Ishikawa (cell line): ENCODE data around the gene PCLO.

Experiments
- CEBPB ChIP-seq: IDR thresholded peaks from 2 replicates; pipeline ENCODE4 v1.6.1; 2012
- CREB1 ChIP-seq: IDR thresholded peaks from 2 replicates; pipeline ENCODE4 v1.6.1; 2012; ENCODE audit warnings: low read depth
- EGR1 ChIP-seq: IDR thresholded peaks from 2 replicates; pipeline ENCODE4 v1.6.1; 2012
- EP300 ChIP-seq: IDR thresholded peaks from 2 replicates; pipeline ENCODE4 v1.6.1; 2012; ENCODE audit warnings: borderline replicate concordance
- FOXM1 ChIP-seq: IDR thresholded peaks from 2 replicates; pipeline ENCODE4 v1.6.1; 2012; ENCODE audit warnings: low read depth, borderline replicate concordance
- MAX ChIP-seq: IDR thresholded peaks from 2 replicates; pipeline ENCODE4 v1.6.1; 2012
- NFIC ChIP-seq: IDR thresholded peaks from 2 replicates; pipeline ENCODE4 v1.6.1; 2012
- RAD21 ChIP-seq: IDR thresholded peaks from 2 replicates; pipeline ENCODE4 v1.6.1; 2012; ENCODE audit warnings: low read depth
- TAF1 ChIP-seq: IDR thresholded peaks from 2 replicates; pipeline ENCODE4 v1.6.1; 2012; ENCODE audit warnings: low read depth, mild to moderate bottlenecking
- TCF12 ChIP-seq: IDR thresholded peaks from 2 replicates; pipeline ENCODE4 v1.6.1; 2012; ENCODE audit warnings: low read depth
- TEAD4 ChIP-seq: IDR thresholded peaks from 2 replicates; pipeline ENCODE4 v1.6.1; 2012
- USF1 ChIP-seq: IDR thresholded peaks from 2 replicates; pipeline ENCODE4 v1.6.1; 2012
- YY1 ChIP-seq: IDR thresholded peaks from 2 replicates; pipeline ENCODE4 v1.6.1; 2012; ENCODE audit warnings: low read depth
- ZBTB7A ChIP-seq: IDR thresholded peaks from 2 replicates; pipeline ENCODE4 v1.6.1; 2012; ENCODE audit warnings: low read depth
- TF ChIP-seq, protein P1 (sequence below): IDR thresholded peaks from 2 replicates; pipeline ENCODE4 v1.6.1; 2012; ENCODE audit warnings: low read depth, mild to moderate bottlenecking

Gene PCLO

GRCh38 chr7:83190659-83191389 is 28.1 kb upstream of the PCLO start:
- TF ChIP-seq TCF12 = no peak
- TF ChIP-seq CREB1 = no peak
- no peak for TF ChIP-seq EP300
- no peak for TF ChIP-seq FOXM1
- no peak for TF ChIP-seq NFIC
- TF ChIP-seq YY1 = no peak
- TF ChIP-seq, protein P1, sequence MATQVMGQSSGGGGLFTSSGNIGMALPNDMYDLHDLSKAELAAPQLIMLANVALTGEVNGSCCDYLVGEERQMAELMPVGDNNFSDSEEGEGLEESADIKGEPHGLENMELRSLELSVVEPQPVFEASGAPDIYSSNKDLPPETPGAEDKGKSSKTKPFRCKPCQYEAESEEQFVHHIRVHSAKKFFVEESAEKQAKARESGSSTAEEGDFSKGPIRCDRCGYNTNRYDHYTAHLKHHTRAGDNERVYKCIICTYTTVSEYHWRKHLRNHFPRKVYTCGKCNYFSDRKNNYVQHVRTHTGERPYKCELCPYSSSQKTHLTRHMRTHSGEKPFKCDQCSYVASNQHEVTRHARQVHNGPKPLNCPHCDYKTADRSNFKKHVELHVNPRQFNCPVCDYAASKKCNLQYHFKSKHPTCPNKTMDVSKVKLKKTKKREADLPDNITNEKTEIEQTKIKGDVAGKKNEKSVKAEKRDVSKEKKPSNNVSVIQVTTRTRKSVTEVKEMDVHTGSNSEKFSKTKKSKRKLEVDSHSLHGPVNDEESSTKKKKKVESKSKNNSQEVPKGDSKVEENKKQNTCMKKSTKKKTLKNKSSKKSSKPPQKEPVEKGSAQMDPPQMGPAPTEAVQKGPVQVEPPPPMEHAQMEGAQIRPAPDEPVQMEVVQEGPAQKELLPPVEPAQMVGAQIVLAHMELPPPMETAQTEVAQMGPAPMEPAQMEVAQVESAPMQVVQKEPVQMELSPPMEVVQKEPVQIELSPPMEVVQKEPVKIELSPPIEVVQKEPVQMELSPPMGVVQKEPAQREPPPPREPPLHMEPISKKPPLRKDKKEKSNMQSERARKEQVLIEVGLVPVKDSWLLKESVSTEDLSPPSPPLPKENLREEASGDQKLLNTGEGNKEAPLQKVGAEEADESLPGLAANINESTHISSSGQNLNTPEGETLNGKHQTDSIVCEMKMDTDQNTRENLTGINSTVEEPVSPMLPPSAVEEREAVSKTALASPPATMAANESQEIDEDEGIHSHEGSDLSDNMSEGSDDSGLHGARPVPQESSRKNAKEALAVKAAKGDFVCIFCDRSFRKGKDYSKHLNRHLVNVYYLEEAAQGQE = no peak
- TF ChIP-seq MAX = no peak
- TF ChIP-seq RAD21 = no peak
- no peak for TF ChIP-seq CEBPB
- no peak for TF ChIP-seq ZBTB7A
- TF ChIP-seq TAF1 = no peak
- TF ChIP-seq USF1 = no peak
- TF ChIP-seq EGR1 = no peak
- no peak for TF ChIP-seq TEAD4

- TF ChIP-seq USF1 = no peak
- no peak for TF ChIP-seq TAF1
- TF ChIP-seq TCF12 = no peak
- TF ChIP-seq FOXM1 = no peak
- TF ChIP-seq CREB1 = no peak
- TF ChIP-seq YY1 = no peak
- no peak for TF ChIP-seq EGR1
- no peak for TF ChIP-seq NFIC
- no peak for TF ChIP-seq ZBTB7A
- no peak for TF ChIP-seq CEBPB
- TF ChIP-seq MAX = no peak
- TF ChIP-seq RAD21 = no peak
- TF ChIP-seq, protein P1 = no peak
- TF ChIP-seq EP300 = no peak
- TF ChIP-seq TEAD4 = no peak
Measured at GRCh38 chr7:83178796-83179195, 16.1 kb upstream of the PCLO start.

DNA sequence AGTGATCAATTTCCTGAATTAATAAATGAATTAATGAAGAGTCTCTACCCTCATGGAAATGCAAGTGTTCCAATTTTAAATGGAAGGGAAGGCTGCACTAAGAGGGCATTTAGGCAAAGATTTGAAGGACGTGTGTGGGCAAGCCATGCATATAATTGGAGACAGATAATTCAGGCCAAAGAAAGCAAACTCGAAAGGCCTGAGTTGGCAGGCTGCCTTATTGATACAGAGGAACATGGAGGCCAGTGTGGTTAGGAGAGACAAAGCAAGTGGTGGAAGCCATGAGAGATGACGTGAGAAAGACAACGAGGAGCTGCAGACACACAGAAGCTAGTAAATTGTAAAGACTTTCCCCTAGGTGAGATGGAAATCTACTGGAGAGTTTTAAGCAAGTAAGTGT is 15.4 kb upstream of the PCLO start:
- TF ChIP-seq, protein P1 = no peak
- TF ChIP-seq CREB1 = no peak
- TF ChIP-seq TAF1 = no peak
- TF ChIP-seq MAX = no peak
- no peak for TF ChIP-seq ZBTB7A
- no peak for TF ChIP-seq FOXM1
- TF ChIP-seq CEBPB = no peak
- no peak for TF ChIP-seq USF1
- TF ChIP-seq TCF12 = no peak

DNA sequence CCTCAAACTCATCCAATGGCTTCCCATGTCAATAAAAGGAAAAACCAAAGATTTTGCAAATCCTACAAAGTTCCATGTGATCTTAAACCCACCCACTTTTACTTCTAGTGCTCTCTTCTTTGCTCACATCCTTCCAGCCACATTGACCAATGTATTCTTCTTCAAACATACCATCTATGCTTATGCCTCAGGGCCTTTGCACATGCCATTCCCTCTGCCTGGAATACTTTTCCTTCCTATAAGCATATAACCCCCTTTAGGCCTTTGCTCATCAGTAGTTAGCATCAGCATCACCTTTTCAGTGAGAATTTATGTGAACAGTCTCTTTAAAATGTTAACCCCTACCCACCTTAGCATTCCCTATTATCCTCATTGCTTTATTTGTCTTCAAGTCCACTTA is 11.0 kb upstream of the PCLO start:
- TF ChIP-seq MAX (no peak), EP300 (no peak), EGR1 (no peak), NFIC (no peak), RAD21 (no peak), YY1 (no peak), CEBPB (no peak), FOXM1 (no peak), TAF1 (no peak), USF1 (no peak), TEAD4 (no peak), CREB1 (no peak)
